Right atrium auricular region (tissue), 2 donors: ENCODE results near the gene LRRC25. TPM values are rescaled to one million over a fixed set of nuclear protein-coding genes. Genes with fewer than 3 reads are reported as not detected.
A peak's percentile ranks its signal among the peaks of the same experiment; 100 is the strongest.

Source experiments
- DNase-seq: peaks from one replicate; pipeline ENCODE4 v3.0.0-alpha.2; 2019; ENCODE audit warnings: low spot score
- H3K27ac ChIP-seq, 2 donors: fragments of 200-600 bp; sonication (generic); 1 replicate in 1 of 2; 2 replicates in 1 of 2; pipeline ENCODE4 v1.5.1; 2016 to 2019
- H3K27me3 ChIP-seq, 2 donors: fragments of 200-600 bp; sonication (generic); one replicate each; pipeline versions ENCODE4 v1.5.1 to v1.6.0; 2017 to 2019
- H3K36me3 ChIP-seq: fragments of 200-600 bp; sonication (generic); one replicate; pipeline ENCODE4 v1.5.1; 2016
- H3K4me1 ChIP-seq, 2 donors: fragments of 200-600 bp; sonication (generic); one replicate each; pipeline versions ENCODE4 v1.5.1 to v1.6.0; 2017 to 2019
- H3K4me3 ChIP-seq, 2 donors: fragments of 200-600 bp; sonication (generic); 1 replicate in 1 of 2; 2 replicates in 1 of 2; pipeline ENCODE4 v1.5.1; 2017 to 2019; ENCODE audit warnings: mild to moderate bottlenecking in 1 of 2, moderate library complexity in 1 of 2
- H3K9me3 ChIP-seq, 2 donors: fragments of 200-600 bp; sonication (generic); one replicate each; pipeline ENCODE4 v1.5.1; 2019
- total RNA-seq, 2 donors: library from RNA; depleted of rRNA; stranded (reverse); fragments of >200 nt; gene quantifications; one replicate each; pipeline ENCODE4 v1.1.0, GENCODE V29; 2016
- TF ChIP-seq, protein P1 (sequence below), 2 donors: fragments of 200-600 bp; sonication (generic); IDR thresholded peaks; one replicate each; pipeline ENCODE4 v1.5.1; 2019; ENCODE audit warnings: antibody characterized with exemption in 2 of 2

Gene LRRC25
- total RNA-seq, 2 donors from 2014 or later, result 2.6 to 6.8 TPM

DNA sequence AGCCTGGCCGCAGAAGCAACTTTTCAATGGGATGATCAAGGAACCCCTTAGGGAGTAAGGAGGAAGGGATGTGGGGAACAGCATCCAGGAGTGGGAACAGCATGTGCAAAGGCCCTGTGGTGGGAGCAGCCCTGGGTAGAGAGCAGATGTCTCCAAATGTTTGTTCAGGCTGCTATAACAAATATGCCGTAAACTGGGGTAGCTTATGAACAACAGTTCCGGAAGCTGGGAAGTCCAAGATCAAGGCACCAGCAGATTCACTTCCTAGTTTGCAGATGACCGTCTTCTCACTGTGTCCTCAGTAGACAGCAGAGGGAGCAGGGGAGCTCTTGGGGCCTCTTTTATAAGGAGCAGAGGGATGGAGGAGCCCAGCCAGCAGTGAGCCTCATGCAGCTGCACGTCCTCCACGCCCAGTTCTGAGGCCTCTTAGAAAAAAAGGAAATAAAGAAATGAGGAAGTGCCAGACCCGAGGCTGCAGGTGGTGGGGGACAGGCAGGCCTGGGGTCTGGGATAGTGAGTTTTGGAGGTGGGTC, 4.2 kb upstream of the LRRC25 start:
- Histone ChIP-seq H3K9me3 (no peaks in the 10 kb centered on the region), H3K4me3 (no peak overlapping the region), H3K4me1 (peaks cover 0 to 10% of the 10 kb centered on the region in 2 donors), H3K27ac (peak overlapping the region in 1 of 2 donors; percentile 39), H3K27me3 (no peaks in the 10 kb centered on the region), H3K36me3 (no peaks in the 10 kb centered on the region)
- TF ChIP-seq, protein P1, sequence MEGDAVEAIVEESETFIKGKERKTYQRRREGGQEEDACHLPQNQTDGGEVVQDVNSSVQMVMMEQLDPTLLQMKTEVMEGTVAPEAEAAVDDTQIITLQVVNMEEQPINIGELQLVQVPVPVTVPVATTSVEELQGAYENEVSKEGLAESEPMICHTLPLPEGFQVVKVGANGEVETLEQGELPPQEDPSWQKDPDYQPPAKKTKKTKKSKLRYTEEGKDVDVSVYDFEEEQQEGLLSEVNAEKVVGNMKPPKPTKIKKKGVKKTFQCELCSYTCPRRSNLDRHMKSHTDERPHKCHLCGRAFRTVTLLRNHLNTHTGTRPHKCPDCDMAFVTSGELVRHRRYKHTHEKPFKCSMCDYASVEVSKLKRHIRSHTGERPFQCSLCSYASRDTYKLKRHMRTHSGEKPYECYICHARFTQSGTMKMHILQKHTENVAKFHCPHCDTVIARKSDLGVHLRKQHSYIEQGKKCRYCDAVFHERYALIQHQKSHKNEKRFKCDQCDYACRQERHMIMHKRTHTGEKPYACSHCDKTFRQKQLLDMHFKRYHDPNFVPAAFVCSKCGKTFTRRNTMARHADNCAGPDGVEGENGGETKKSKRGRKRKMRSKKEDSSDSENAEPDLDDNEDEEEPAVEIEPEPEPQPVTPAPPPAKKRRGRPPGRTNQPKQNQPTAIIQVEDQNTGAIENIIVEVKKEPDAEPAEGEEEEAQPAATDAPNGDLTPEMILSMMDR (IDR thresholded peaks at IDR 0.05), result peak in 1 of 2 donors; percentile 34
- DNase-seq, result no peak

DNA sequence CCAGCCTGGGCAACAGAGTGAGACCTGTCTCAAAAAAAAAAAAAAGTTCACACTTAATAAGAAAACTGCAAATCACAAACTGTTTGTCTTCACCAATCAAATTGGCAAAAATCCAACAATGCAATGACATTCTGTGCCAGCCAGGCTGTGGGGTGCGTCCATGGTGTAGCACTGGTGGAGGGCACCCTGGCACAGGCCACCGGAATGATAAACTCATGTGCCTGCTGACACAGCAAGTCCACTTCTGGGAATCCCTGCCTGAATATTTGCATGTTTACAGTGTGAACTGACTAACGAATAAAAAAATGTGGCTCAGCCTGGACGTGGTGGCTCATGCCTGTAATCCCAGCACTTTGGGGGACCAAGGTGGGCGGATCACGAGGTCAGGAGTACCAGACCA, 1.6 kb upstream of the LRRC25 start:
- DNase-seq, result no peak
- TF ChIP-seq, protein P1 (IDR thresholded peaks at IDR 0.05), result no peak
- Histone ChIP-seq H3K27ac (no peak overlapping the region), H3K4me3 (no peak overlapping the region), H3K9me3 (no peaks in the 10 kb centered on the region), H3K27me3 (no peaks in the 10 kb centered on the region), H3K36me3 (no peaks in the 10 kb centered on the region), H3K4me1 (peaks cover 0 to 10% of the 10 kb centered on the region in 2 donors)

DNA sequence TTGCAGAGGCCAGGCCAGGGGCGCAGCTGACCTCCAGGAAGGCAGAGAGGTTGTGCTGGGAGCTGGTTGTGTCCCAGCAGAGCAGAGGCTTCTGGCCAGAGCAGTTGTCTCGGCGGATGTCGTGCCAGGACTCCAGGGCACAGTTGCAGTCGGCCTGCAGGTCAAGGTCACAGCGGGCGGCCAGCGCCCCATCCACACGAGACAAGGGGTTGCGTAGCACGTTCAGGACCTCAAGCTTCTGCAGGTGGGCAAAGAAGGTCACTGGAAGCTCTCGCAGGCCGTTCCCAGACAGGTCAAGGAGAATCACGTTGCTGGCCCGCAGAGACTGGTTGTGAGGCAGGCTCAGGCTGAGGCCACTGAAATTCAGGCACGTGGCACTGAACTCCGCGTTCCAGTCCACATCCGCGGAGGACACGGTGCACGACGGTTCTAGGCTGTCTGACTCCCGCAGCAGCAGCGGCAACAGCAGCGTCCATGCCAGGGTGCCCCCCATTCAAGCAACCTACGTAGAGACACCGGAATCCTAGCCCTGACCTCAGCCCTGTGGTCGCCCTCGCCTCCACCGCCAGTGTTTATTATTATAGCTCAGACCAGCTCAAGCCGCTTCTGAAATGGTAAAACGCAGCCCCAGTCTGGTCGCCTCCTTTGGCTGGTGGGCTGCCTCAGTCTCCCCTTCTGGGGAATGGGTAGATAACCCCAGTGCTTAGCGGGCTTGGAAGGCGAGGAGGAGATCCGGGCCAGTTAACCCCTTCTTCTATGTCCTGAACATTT, 766 bp downstream of the LRRC25 start:
- DNase-seq, result no peak
- H3K4me1 ChIP-seq, result peaks cover 0 to 6% of the 10 kb centered on the region in 2 donors
- no peaks in the 10 kb centered on the region for H3K27me3 ChIP-seq
- no peak overlapping the region for H3K27ac ChIP-seq
- no peaks in the 10 kb centered on the region for H3K36me3 ChIP-seq
- TF ChIP-seq, protein P1 (IDR thresholded peaks at IDR 0.05), result no peak
- peak overlapping the region in 1 of 2 donors; percentile 39 for H3K4me3 ChIP-seq
- no peaks in the 10 kb centered on the region for H3K9me3 ChIP-seq

DNA sequence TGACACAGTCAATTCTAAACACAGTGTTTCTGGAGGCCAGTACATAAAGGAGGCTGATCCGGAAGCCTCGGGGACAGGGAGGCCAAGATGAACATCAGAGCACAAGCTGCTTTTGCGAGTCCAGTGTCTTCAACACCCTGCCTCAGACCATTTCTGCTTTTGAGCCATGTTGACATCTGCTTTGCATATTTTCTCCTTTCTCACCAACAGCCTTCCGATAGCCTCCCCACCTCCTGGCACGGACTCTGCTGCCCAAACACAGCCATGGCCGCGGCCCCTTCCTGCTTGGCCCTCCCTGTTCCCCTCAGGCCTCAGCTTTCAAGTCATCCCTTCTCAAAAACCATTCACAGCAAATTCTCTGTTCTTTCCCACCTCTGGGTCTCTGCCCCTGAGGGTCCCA, 3.6 kb downstream of the LRRC25 start:
- Histone ChIP-seq H3K4me1 (peaks cover 0 to 7% of the 10 kb centered on the region in 2 donors), H3K36me3 (no peaks in the 10 kb centered on the region), H3K27ac (no peak overlapping the region), H3K9me3 (no peaks in the 10 kb centered on the region), H3K27me3 (no peaks in the 10 kb centered on the region), H3K4me3 (no peak overlapping the region)
- no peak for DNase-seq
- TF ChIP-seq, protein P1 (IDR thresholded peaks at IDR 0.05), result no peak

DNA sequence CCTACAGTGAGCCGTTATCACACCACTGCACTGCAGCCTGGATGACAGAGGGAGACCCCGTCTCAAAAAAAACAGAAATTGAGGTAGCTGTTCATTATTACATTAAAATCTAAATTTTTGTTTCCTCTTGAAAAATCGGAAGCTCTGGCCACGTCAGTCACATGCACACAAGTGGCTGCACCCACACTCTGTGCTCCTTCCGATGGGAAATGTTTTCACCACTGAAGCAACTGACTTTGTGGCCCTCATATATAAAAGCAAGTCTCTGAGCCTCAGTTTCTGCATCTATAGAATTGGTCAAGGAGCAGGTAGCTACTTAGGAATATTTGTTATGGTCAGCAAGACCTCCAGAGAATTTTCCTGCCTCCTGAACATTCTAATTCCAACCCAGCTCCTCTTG, 4.5 kb downstream of the LRRC25 start:
- H3K4me1 ChIP-seq, result peaks cover 0 to 16% of the 10 kb centered on the region in 2 donors
- no peaks in the 10 kb centered on the region for H3K27me3 ChIP-seq
- TF ChIP-seq, protein P1 (IDR thresholded peaks at IDR 0.05), result no peak
- no peaks in the 10 kb centered on the region for H3K9me3 ChIP-seq
- DNase-seq, result no peak
- peak overlapping the region in 1 of 2 donors; percentile 28 for H3K27ac ChIP-seq
- H3K4me3 ChIP-seq, result no peak overlapping the region
- H3K36me3 ChIP-seq, result no peaks in the 10 kb centered on the region
